Neural progenitor cell (in vitro differentiated cells): ENCODE results near the gene WBP2.

Experiments used
- CTCF ChIP-seq: fragments of 200-600 bp; sonication (generic); IDR thresholded peaks from 2 replicates; pipeline ENCODE4 v1.5.1; 2017; ENCODE audit warnings: antibody characterized with exemption, mild to moderate bottlenecking
- EZH2 ChIP-seq: fragments of 200-600 bp; sonication (generic); IDR thresholded peaks from 2 replicates; pipeline ENCODE4 v1.6.1; 2017; ENCODE audit warnings: antibody characterized with exemption, mild to moderate bottlenecking, moderate library complexity
- EZH2phosphoT487 ChIP-seq: fragments of 200-600 bp; sonication (generic); IDR thresholded peaks from 2 replicates; pipeline ENCODE4 v1.6.1; 2017; ENCODE audit warnings: antibody characterized with exemption

GRCh38 chr17:75847614-75848522, 7.3 kb downstream of the WBP2 start:
- TF ChIP-seq EZH2 (no peak), CTCF (no peak), EZH2phosphoT487 (no peak)
